ENCODE measurements around the gene ATP2B1.
"Not testable (repeated sequence)": the region's sequence is repeated elsewhere in the genome, so short reads cannot be mapped to it uniquely, and the experiment has no call there.

DNA sequence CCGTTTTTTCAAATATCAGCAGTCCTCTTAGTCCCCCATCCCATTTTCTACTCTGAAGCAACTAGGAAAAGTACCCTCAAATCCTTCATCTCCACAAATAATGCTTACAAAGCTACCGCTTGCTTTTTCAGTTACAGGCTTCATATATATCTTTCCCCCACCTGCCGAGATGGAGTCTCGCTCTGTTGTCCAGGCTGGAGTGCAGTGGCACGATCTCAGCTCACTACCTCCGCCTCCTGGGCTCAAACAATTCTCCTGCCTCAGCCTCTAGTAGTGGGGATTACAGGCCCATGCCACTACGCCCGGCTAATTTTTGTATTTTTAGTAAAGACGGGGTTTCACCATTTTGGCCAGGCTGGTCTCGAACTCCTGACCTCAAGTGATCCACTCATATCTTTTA, 10.9 kb downstream of the ATP2B1 start:
- TF ChIP-seq, protein P1, sequence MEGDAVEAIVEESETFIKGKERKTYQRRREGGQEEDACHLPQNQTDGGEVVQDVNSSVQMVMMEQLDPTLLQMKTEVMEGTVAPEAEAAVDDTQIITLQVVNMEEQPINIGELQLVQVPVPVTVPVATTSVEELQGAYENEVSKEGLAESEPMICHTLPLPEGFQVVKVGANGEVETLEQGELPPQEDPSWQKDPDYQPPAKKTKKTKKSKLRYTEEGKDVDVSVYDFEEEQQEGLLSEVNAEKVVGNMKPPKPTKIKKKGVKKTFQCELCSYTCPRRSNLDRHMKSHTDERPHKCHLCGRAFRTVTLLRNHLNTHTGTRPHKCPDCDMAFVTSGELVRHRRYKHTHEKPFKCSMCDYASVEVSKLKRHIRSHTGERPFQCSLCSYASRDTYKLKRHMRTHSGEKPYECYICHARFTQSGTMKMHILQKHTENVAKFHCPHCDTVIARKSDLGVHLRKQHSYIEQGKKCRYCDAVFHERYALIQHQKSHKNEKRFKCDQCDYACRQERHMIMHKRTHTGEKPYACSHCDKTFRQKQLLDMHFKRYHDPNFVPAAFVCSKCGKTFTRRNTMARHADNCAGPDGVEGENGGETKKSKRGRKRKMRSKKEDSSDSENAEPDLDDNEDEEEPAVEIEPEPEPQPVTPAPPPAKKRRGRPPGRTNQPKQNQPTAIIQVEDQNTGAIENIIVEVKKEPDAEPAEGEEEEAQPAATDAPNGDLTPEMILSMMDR (IDR thresholded peaks at IDR 0.05): not testable (repeated sequence)
- TF ChIP-seq EP300, POLR2A, POLR2AphosphoS5 (IDR thresholded peaks at IDR 0.05): not testable (repeated sequence)
